Activated CD4-positive, alpha-beta T cell treated with anti-CD3 and anti-CD28 coated beads, Interleukin-2, amount 10 ng/mL, durations not matched to agents 7 days and 5 days (primary cell): ENCODE data around the gene FCN3. TPM values are rescaled to one million over a fixed set of nuclear protein-coding genes. Genes with fewer than 3 reads are reported as not detected.
"Not testable (repeated sequence)": the region's sequence is repeated elsewhere in the genome, so short reads cannot be mapped to it uniquely, and the experiment has no call there.

Source experiments
- CTCF ChIA-PET: fragments of 350-600 bp; sonication (Branson Sonifier 250); formaldehyde crosslinking; loops from one replicate; lab custom pipeline; 2021; ENCODE audit warnings: antibody characterized with exemption; lab: Charles Lee
- POLR2A ChIA-PET: fragments of 350-600 bp; sonication (Branson Sonifier 250); formaldehyde crosslinking; loops from one replicate; lab custom pipeline; 2021; ENCODE audit warnings: antibody characterized with exemption; lab: Charles Lee
- DNase-seq: peaks from one replicate; pipeline ENCODE4 v3.0.0-alpha.2; 2020
- H3K27ac Mint-ChIP-seq: one replicate; pipeline ENCODE4 v1.8.0; 2021; ENCODE audit warnings: mild to moderate bottlenecking, moderate library complexity, mixed read lengths
- H3K27me3 Mint-ChIP-seq: one replicate; pipeline ENCODE4 v1.8.0; 2021; ENCODE audit warnings: mixed read lengths
- H3K36me3 Mint-ChIP-seq: one replicate; pipeline ENCODE4 v1.8.0; 2021; ENCODE audit warnings: low read depth, mixed read lengths
- H3K4me1 Mint-ChIP-seq: one replicate; pipeline ENCODE4 v1.8.0; 2021; ENCODE audit warnings: mixed read lengths
- H3K4me3 Mint-ChIP-seq: one replicate; pipeline ENCODE4 v1.8.0; 2021; ENCODE audit warnings: mild to moderate bottlenecking, moderate library complexity, mixed read lengths
- H3K9me3 Mint-ChIP-seq: one replicate; pipeline ENCODE4 v1.8.0; 2021; ENCODE audit warnings: mixed read lengths
- total RNA-seq, 2 experiments: library from RNA; stranded (reverse); gene quantifications; one replicate each; pipeline ENCODE4 v1.2.3, GENCODE V29; 2021

Gene FCN3
- total RNA-seq, 2 experiments from 2014 or later, result not detected

- CTCF ChIA-PET, result interaction anchor here (1.0 to 4.6 kb wide), 3 partner anchors 8 to 74 kb away, joined by 3 to 28 read pairs (median 3); no protein-coding TSS in a partner anchor
- Mint-ChIP-seq H3K27me3 (no peaks in the 10 kb centered on the region), H3K4me1 (peaks cover 17% of the 10 kb centered on the region), H3K27ac (peak overlapping the region; percentile 46), H3K9me3 (no peaks in the 10 kb centered on the region), H3K4me3 (no peak overlapping the region), H3K36me3 (peaks cover 35% of the 10 kb centered on the region)
- DNase-seq, result no peak
- POLR2A ChIA-PET, result no interaction called here
Observed at GRCh38 chr1:27406362-27406680, 31.7 kb upstream of the FCN3 start.

- DNase-seq, POLR2A ChIA-PET, H3K4me3 Mint-ChIP-seq, H3K27me3 Mint-ChIP-seq, H3K27ac Mint-ChIP-seq, H3K9me3 Mint-ChIP-seq: not testable (repeated sequence)
- CTCF ChIA-PET, result interaction anchor here (1.1 to 4.6 kb wide), 2 partner anchors 9 to 11 kb away, joined by 3 to 28 read pairs; no protein-coding TSS in a partner anchor
- H3K36me3 Mint-ChIP-seq, result peaks cover 29% of the 10 kb centered on the region
- peaks cover 17% of the 10 kb centered on the region for H3K4me1 Mint-ChIP-seq
Observed at GRCh38 chr1:27405598-27406361, 31.2 kb upstream of the FCN3 start.

- no peak overlapping the region for H3K4me3 Mint-ChIP-seq
- ChIA-PET POLR2A (no interaction called here), CTCF (interaction anchor here (0.7 to 4.6 kb wide), 2 partner anchors 10 kb away, joined by 4 to 28 read pairs; no protein-coding TSS in a partner anchor)
- H3K36me3 Mint-ChIP-seq, result peaks cover 23% of the 10 kb centered on the region
- H3K27ac Mint-ChIP-seq, result no peak overlapping the region
- H3K4me1 Mint-ChIP-seq, result peaks cover 17% of the 10 kb centered on the region
- H3K27me3 Mint-ChIP-seq, result no peaks in the 10 kb centered on the region
- no peaks in the 10 kb centered on the region for H3K9me3 Mint-ChIP-seq
- no peak for DNase-seq
Observed at GRCh38 chr1:27405074-27405473, 30.4 kb upstream of the FCN3 start.

GRCh38 chr1:27403931-27404330 lies 29.3 kb upstream of the FCN3 start:
- no peaks in the 10 kb centered on the region for H3K9me3 Mint-ChIP-seq
- CTCF ChIA-PET, result interaction anchor here (1.0 to 4.6 kb wide), 5 partner anchors 11 to 107 kb away, joined by 3 to 28 read pairs (median 6); no protein-coding TSS in a partner anchor
- DNase-seq, result no peak
- peak overlapping the region; percentile 73 for H3K27ac Mint-ChIP-seq
- H3K36me3 Mint-ChIP-seq, result peaks cover 17% of the 10 kb centered on the region
- peaks cover 17% of the 10 kb centered on the region for H3K4me1 Mint-ChIP-seq
- no peaks in the 10 kb centered on the region for H3K27me3 Mint-ChIP-seq
- POLR2A ChIA-PET, result no interaction called here
- no peak overlapping the region for H3K4me3 Mint-ChIP-seq

- Mint-ChIP-seq H3K4me1 (peaks cover 17% of the 10 kb centered on the region), H3K9me3 (no peaks in the 10 kb centered on the region), H3K27ac (peak overlapping the region; percentile 41), H3K4me3 (no peak overlapping the region), H3K36me3 (peaks cover 11% of the 10 kb centered on the region), H3K27me3 (no peaks in the 10 kb centered on the region)
- no peak for DNase-seq
- CTCF ChIA-PET, result interaction anchor here (0.9 to 4.6 kb wide), 9 partner anchors 11 to 204 kb away, joined by 3 to 28 read pairs (median 4); no protein-coding TSS in a partner anchor
- POLR2A ChIA-PET, result no interaction called here
Observed at GRCh38 chr1:27403065-27403726, 28.6 kb upstream of the FCN3 start.

GRCh38 chr1:27402349-27402754 lies 27.7 kb upstream of the FCN3 start:
- H3K9me3 Mint-ChIP-seq, result no peaks in the 10 kb centered on the region
- H3K4me1 Mint-ChIP-seq, result peaks cover 17% of the 10 kb centered on the region
- H3K36me3 Mint-ChIP-seq, result peaks cover 6% of the 10 kb centered on the region
- no peaks in the 10 kb centered on the region for H3K27me3 Mint-ChIP-seq
- CTCF ChIA-PET, result interaction anchor here (0.9 to 4.6 kb wide), 9 partner anchors 11 to 205 kb away, joined by 3 to 28 read pairs (median 5); partner anchors contain the start of gene GPR3
- H3K27ac Mint-ChIP-seq, result no peak overlapping the region
- no peak overlapping the region for H3K4me3 Mint-ChIP-seq
- POLR2A ChIA-PET, result no interaction called here
- DNase-seq, result no peak

GRCh38 chr1:27400963-27401341 lies 26.3 kb upstream of the FCN3 start:
- Mint-ChIP-seq H3K27ac (no peak overlapping the region), H3K27me3 (no peaks in the 10 kb centered on the region), H3K4me3 (no peak overlapping the region), H3K9me3 (no peaks in the 10 kb centered on the region), H3K36me3 (no peaks in the 10 kb centered on the region), H3K4me1 (peaks cover 17% of the 10 kb centered on the region)
- ChIA-PET POLR2A (no interaction called here), CTCF (interaction anchor here (1.0 to 1.6 kb wide), 3 partner anchors 10 to 104 kb away, joined by 3 to 7 read pairs (median 4); partner anchors contain the start of gene GPR3)
- DNase-seq, result no peak

- POLR2A ChIA-PET, result no interaction called here
- H3K27ac Mint-ChIP-seq, result no peak overlapping the region
Observed at GRCh38 chr1:27400082-27400962, 25.7 kb upstream of the FCN3 start.

GRCh38 chr1:27399251-27400025 lies 24.8 kb upstream of the FCN3 start:
- Mint-ChIP-seq H3K4me3 (no peak overlapping the region), H3K9me3 (no peaks in the 10 kb centered on the region), H3K36me3 (no peaks in the 10 kb centered on the region), H3K4me1 (peaks cover 17% of the 10 kb centered on the region), H3K27ac (no peak overlapping the region), H3K27me3 (no peaks in the 10 kb centered on the region)
- no peak for DNase-seq
- ChIA-PET CTCF (interaction anchor here (1.0 to 6.1 kb wide), 6 partner anchors 11 to 209 kb away, joined by 3 to 112 read pairs (median 4); no protein-coding TSS in a partner anchor), POLR2A (no interaction called here)

More at GRCh38 chr1:27400082-27400962, 25.7 kb upstream of the FCN3 start:
- H3K4me1 Mint-ChIP-seq, result peaks cover 17% of the 10 kb centered on the region
- H3K4me3 Mint-ChIP-seq, result peak overlapping the region; percentile 21
- no peaks in the 10 kb centered on the region for H3K9me3 Mint-ChIP-seq
- H3K36me3 Mint-ChIP-seq, result no peaks in the 10 kb centered on the region
- H3K27me3 Mint-ChIP-seq, result no peaks in the 10 kb centered on the region
- DNase-seq, result no peak
- CTCF ChIA-PET, result interaction anchor here (1.0 to 1.6 kb wide), 3 partner anchors 9 to 104 kb away, joined by 3 to 7 read pairs (median 3); partner anchors contain the start of gene GPR3

GRCh38 chr1:27398405-27399149 lies 24.0 kb upstream of the FCN3 start:
- H3K4me1 Mint-ChIP-seq, result peaks cover 8% of the 10 kb centered on the region
- H3K4me3 Mint-ChIP-seq, result no peak overlapping the region
- CTCF ChIA-PET, result interaction anchor here (1.0 to 6.1 kb wide), 6 partner anchors 11 to 264 kb away, joined by 3 to 112 read pairs (median 5); no protein-coding TSS in a partner anchor
- no peak for DNase-seq
- POLR2A ChIA-PET, result no interaction called here
- H3K27me3 Mint-ChIP-seq, result no peaks in the 10 kb centered on the region
- H3K9me3 Mint-ChIP-seq, result no peaks in the 10 kb centered on the region
- H3K27ac Mint-ChIP-seq, result no peak overlapping the region
- H3K36me3 Mint-ChIP-seq, result no peaks in the 10 kb centered on the region

- CTCF ChIA-PET, result interaction anchor here (0.6 to 6.1 kb wide), 4 partner anchors 40 to 265 kb away, joined by 3 to 112 read pairs (median 20); no protein-coding TSS in a partner anchor
- no peak overlapping the region for H3K27ac Mint-ChIP-seq
- POLR2A ChIA-PET, result no interaction called here
- H3K27me3 Mint-ChIP-seq, result no peaks in the 10 kb centered on the region
- no peak overlapping the region for H3K4me3 Mint-ChIP-seq
- peaks cover 5% of the 10 kb centered on the region for H3K4me1 Mint-ChIP-seq
- DNase-seq, result no peak
- H3K9me3 Mint-ChIP-seq, result no peaks in the 10 kb centered on the region
- H3K36me3 Mint-ChIP-seq, result no peaks in the 10 kb centered on the region
Observed at GRCh38 chr1:27397749-27398148, 23.1 kb upstream of the FCN3 start.
